Endodermal cell (in vitro differentiated cells): ENCODE measurements around the gene WDR35. TPM values are rescaled to one million over a fixed set of nuclear protein-coding genes. Genes with fewer than 3 reads are reported as not detected.

ENCODE experiments used
- DNase-seq: peaks from one replicate; pipeline ENCODE4 v3.0.0-alpha.2; 2017
- H3K27ac ChIP-seq: 2 replicates; pipeline ENCODE4 v1.5.1; 2013; ENCODE audit warnings: mild to moderate bottlenecking, low read depth, low read length, moderate library complexity
- H3K27me3 ChIP-seq: 2 replicates; pipeline ENCODE4 v1.6.1; 2013; ENCODE audit warnings: mild to moderate bottlenecking, low read length, moderate library complexity; ENCODE audit not compliant: insufficient read depth, control insufficient read depth, poor library complexity, severe bottlenecking
- H3K36me3 ChIP-seq: 2 replicates; pipeline ENCODE4 v1.7.0; 2013; ENCODE audit warnings: mild to moderate bottlenecking, low read length, moderate library complexity; ENCODE audit not compliant: control insufficient read depth, insufficient read depth
- H3K4me1 ChIP-seq: one replicate; pipeline ENCODE4 v1.7.0; 2013; ENCODE audit warnings: low read length; ENCODE audit not compliant: control insufficient read depth, insufficient read depth
- H3K4me3 ChIP-seq: 2 replicates; pipeline ENCODE4 v1.5.1; 2013; ENCODE audit warnings: mild to moderate bottlenecking, low read length, moderate library complexity
- H3K9ac ChIP-seq: 2 replicates; pipeline ENCODE4 v1.6.1; 2013; ENCODE audit warnings: mild to moderate bottlenecking, low read length, moderate library complexity; ENCODE audit not compliant: poor library complexity, severe bottlenecking; ENCODE audit errors: extremely low read depth
- H3K9me3 ChIP-seq: 2 replicates; pipeline ENCODE4 v1.6.1; 2013; ENCODE audit warnings: mild to moderate bottlenecking, low read length, moderate library complexity; ENCODE audit not compliant: control insufficient read depth
- H3K27ac Mint-ChIP-seq: 2 replicates; pipeline ENCODE4 v1.8.0; 2020; ENCODE audit warnings: mixed read lengths
- H3K27me3 Mint-ChIP-seq: 2 replicates; pipeline ENCODE4 v1.8.0; 2021; ENCODE audit warnings: mild to moderate bottlenecking, mixed read lengths; ENCODE audit not compliant: insufficient read depth
- H3K36me3 Mint-ChIP-seq: 2 replicates; pipeline ENCODE4 v1.8.0; 2020; ENCODE audit warnings: low read depth, mixed read lengths
- H3K4me1 Mint-ChIP-seq: 2 replicates; pipeline ENCODE4 v1.8.0; 2020; ENCODE audit warnings: mixed read lengths
- H3K4me3 Mint-ChIP-seq: 2 replicates; pipeline ENCODE4 v1.8.0; 2020; ENCODE audit warnings: mild to moderate bottlenecking, moderate library complexity, mixed read lengths
- H3K9me3 Mint-ChIP-seq: 2 replicates; pipeline ENCODE4 v1.8.0; 2020; ENCODE audit warnings: mild to moderate bottlenecking, mixed read lengths
- CTCF ChIP-seq: fragments of 200-600 bp; sonication (generic); conservative IDR thresholded peaks from 2 replicates; pipeline ENCODE4 v1.5.0; 2021; ENCODE audit warnings: antibody characterized with exemption, mild to moderate bottlenecking
- WGBS, 2 experiments: methylation state at CpG; one replicate each; pipeline versions ENCODE4 v1.1.5 to v1.1.7; 2013; ENCODE audit warnings: missing lambda C conversion rate in 2 of 2, mixed read lengths in 1 of 2; ENCODE audit not compliant: insufficient coverage in 1 of 2, insufficient read length in 1 of 2; 5-methylcytosine and 5-hydroxymethylcytosine counted together
- total RNA-seq, 2 donors: library from RNA; stranded (reverse); fragmentation: NEBNext Ultra II Directional in 1 of 2; extraction: Animal tissue kit (Norgen Biotek cat#: 25700) in 1 of 2; gene quantifications; 2 replicates in 1 of 2; 3 replicates in 1 of 2; pipeline ENCODE4 v1.2.1, GENCODE V29; 2021

WDR35 gene
- total RNA-seq, 2 donors from 2014 or later: 11.3 to 13.5 TPM

- no peak for TF ChIP-seq CTCF
- H3K36me3 ChIP-seq: no peaks in the 10 kb centered on the region
- peaks cover 4% of the 10 kb centered on the region for H3K36me3 Mint-ChIP-seq
- H3K9me3 ChIP-seq: no peaks in the 10 kb centered on the region
- no peaks in the 10 kb centered on the region for H3K27me3 ChIP-seq
- no peak overlapping the region for H3K27ac ChIP-seq
- H3K27me3 Mint-ChIP-seq: no peaks in the 10 kb centered on the region
- H3K27ac Mint-ChIP-seq: no peak overlapping the region
- H3K4me1 ChIP-seq: no peaks in the 10 kb centered on the region
- DNase-seq: no peak
- WGBS, 2 experiments: 84 to 86% methylated on average over 2 to 3 of the region's 3 CpGs
- H3K9ac ChIP-seq: no peak overlapping the region
- H3K4me3 ChIP-seq: no peak overlapping the region
- no peak overlapping the region for H3K4me3 Mint-ChIP-seq
- no peaks in the 10 kb centered on the region for H3K9me3 Mint-ChIP-seq
- H3K4me1 Mint-ChIP-seq: peaks cover 13% of the 10 kb centered on the region
Measured at GRCh38 chr2:19890104-19890503, 99.8 kb downstream of the WDR35 start.

- H3K27me3 Mint-ChIP-seq: peaks cover 3% of the 10 kb centered on the region
- no peak for TF ChIP-seq CTCF
- no peak for DNase-seq
- no peak overlapping the region for H3K27ac ChIP-seq
- no peaks in the 10 kb centered on the region for H3K4me1 ChIP-seq
- H3K4me1 Mint-ChIP-seq: peaks cover 13% of the 10 kb centered on the region
- H3K4me3 Mint-ChIP-seq: no peak overlapping the region
- H3K36me3 ChIP-seq: no peaks in the 10 kb centered on the region
- H3K27me3 ChIP-seq: no peaks in the 10 kb centered on the region
- WGBS, 2 experiments: 93 to 94% methylated on average over 3 to 4 of the region's 4 CpGs
- no peak overlapping the region for H3K4me3 ChIP-seq
- H3K27ac Mint-ChIP-seq: no peak overlapping the region
- H3K9me3 ChIP-seq: no peaks in the 10 kb centered on the region
- H3K9me3 Mint-ChIP-seq: no peaks in the 10 kb centered on the region
- H3K9ac ChIP-seq: no peak overlapping the region
- H3K36me3 Mint-ChIP-seq: no peaks in the 10 kb centered on the region
Measured at GRCh38 chr2:19888831-19889230, 101.1 kb downstream of the WDR35 start.

- 89 to 94% methylated on average over 6 to 7 of the region's 7 CpGs for WGBS, 2 experiments
- H3K4me1 Mint-ChIP-seq: peaks cover 16% of the 10 kb centered on the region
- no peaks in the 10 kb centered on the region for H3K27me3 ChIP-seq
- no peak overlapping the region for H3K27ac Mint-ChIP-seq
- no peak overlapping the region for H3K9ac ChIP-seq
- no peaks in the 10 kb centered on the region for H3K4me1 ChIP-seq
- H3K27ac ChIP-seq: no peak overlapping the region
- no peak overlapping the region for H3K4me3 ChIP-seq
- no peaks in the 10 kb centered on the region for H3K9me3 Mint-ChIP-seq
- H3K9me3 ChIP-seq: no peaks in the 10 kb centered on the region
- no peak for TF ChIP-seq CTCF
- H3K4me3 Mint-ChIP-seq: no peak overlapping the region
- no peak for DNase-seq
- peaks cover 7% of the 10 kb centered on the region for H3K27me3 Mint-ChIP-seq
- no peaks in the 10 kb centered on the region for H3K36me3 Mint-ChIP-seq
- H3K36me3 ChIP-seq: no peaks in the 10 kb centered on the region
Measured at GRCh38 chr2:19887510-19887909, 102.4 kb downstream of the WDR35 start.
